Frontal cortex (tissue), 1 donor: ENCODE results near the gene SLC7A4. TPM values are rescaled to one million over a fixed set of nuclear protein-coding genes. Genes with fewer than 3 reads are reported as not detected.

Source experiments
- small RNA-seq: library from RNA; depleted of rRNA; stranded (forward); fragments of <200 nt; gene quantifications from one replicate; pipeline ENCODE3, GENCODE V24; 2014
- total RNA-seq: library from RNA; depleted of rRNA; stranded (reverse); fragments of >200 nt; gene quantifications from one replicate; pipeline ENCODE4 v1.2.3, GENCODE V29; 2014

The SLC7A4 gene
- total RNA-seq, 1 donor from 2014 or later = 2.0 TPM

Small RNAs within 50 kb of the gene (small RNA-seq; reads per million reads assigned to genes)
- gene MIR649 = not detected

Other genes with a start within 250 kb of the SLC7A4 start
- gene PI4KA, start 173.8 kb downstream of the SLC7A4 start, total RNA-seq = 67.7 TPM
- gene SNAP29, start 173.6 kb downstream of the SLC7A4 start, total RNA-seq = 6.5 TPM
- 53.4 TPM for gene CRKL, start 115.2 kb downstream of the SLC7A4 start, total RNA-seq
- 4.5 TPM for gene AIFM3, start 65.3 kb downstream of the SLC7A4 start, total RNA-seq
- gene LZTR1, start 50.3 kb downstream of the SLC7A4 start, total RNA-seq = 37.5 TPM
- gene THAP7, start 30.4 kb downstream of the SLC7A4 start, total RNA-seq = 22.0 TPM
- 0.41 TPM for gene P2RX6, start 17.4 kb downstream of the SLC7A4 start, total RNA-seq
- under 0.01 TPM for gene LRRC74B, start 13.4 kb upstream of the SLC7A4 start, total RNA-seq